HG03565 (cell line): ENCODE data around the gene PRPF40A.
"Not testable (repeated sequence)": the region's sequence is repeated elsewhere in the genome, so short reads cannot be mapped to it uniquely, and the experiment has no call there.

Source experiments
- ATAC-seq: cut with Tn5 transposase; IDR thresholded peaks from one replicate; pipeline ENCODE4 v1.9.1; 2021; ENCODE audit warnings: mild to moderate bottlenecking, moderate library complexity; ENCODE audit not compliant: unreplicated experiment

Gene PRPF40A

GRCh38 chr2:152717228-152718075 lies at the start of gene PRPF40A:
TSS of gene PRPF40A (minus strand) at chr2:152717461. CDS start at chr2:152717439, 22 bp downstream.
- ATAC-seq, result peak; percentile 74

- ATAC-seq, result no peak
Observed at GRCh38 chr2:152766928-152767327, 49.7 kb upstream of the PRPF40A start.

- ATAC-seq, result no peak
Observed at GRCh38 chr2:152763651-152764050, 46.4 kb upstream of the PRPF40A start.

- not testable (repeated sequence) for ATAC-seq
Observed at GRCh38 chr2:152763208-152763607, 45.9 kb upstream of the PRPF40A start.

- no peak for ATAC-seq
Observed at GRCh38 chr2:152762202-152762601, 44.9 kb upstream of the PRPF40A start.

- no peak for ATAC-seq
Observed at GRCh38 chr2:152761214-152761613, 44.0 kb upstream of the PRPF40A start.

GRCh38 chr2:152759290-152760072 lies 42.2 kb upstream of the PRPF40A start:
- no peak for ATAC-seq

GRCh38 chr2:152755029-152755428 lies 37.8 kb upstream of the PRPF40A start:
- ATAC-seq, result no peak

- not testable (repeated sequence) for ATAC-seq
Observed at GRCh38 chr2:152747751-152748150, 30.5 kb upstream of the PRPF40A start.

- peak; percentile 77 for ATAC-seq
Observed at GRCh38 chr2:152743002-152743401, 25.7 kb upstream of the PRPF40A start.

GRCh38 chr2:152740743-152741328 lies 23.6 kb upstream of the PRPF40A start:
- ATAC-seq, result peak; percentile 83

GRCh38 chr2:152739705-152740104 lies 22.4 kb upstream of the PRPF40A start:
- not testable (repeated sequence) for ATAC-seq

- ATAC-seq, result no peak
Observed at GRCh38 chr2:152738438-152738837, 21.2 kb upstream of the PRPF40A start.

GRCh38 chr2:152737509-152737908 lies 20.2 kb upstream of the PRPF40A start:
- ATAC-seq, result not testable (repeated sequence)

GRCh38 chr2:152730591-152731333 lies 13.5 kb upstream of the PRPF40A start:
- peak; percentile 61 for ATAC-seq

GRCh38 chr2:152729844-152730243 lies 12.6 kb upstream of the PRPF40A start:
- ATAC-seq, result no peak

GRCh38 chr2:152723918-152724317 lies 6.7 kb upstream of the PRPF40A start:
- no peak for ATAC-seq

- not testable (repeated sequence) for ATAC-seq
Observed at GRCh38 chr2:152722639-152723038, 5.4 kb upstream of the PRPF40A start.

- ATAC-seq, result no peak
Observed at GRCh38 chr2:152720794-152721193, 3.5 kb upstream of the PRPF40A start.

GRCh38 chr2:152718909-152719645 lies 1.8 kb upstream of the PRPF40A start:
- peak; percentile 18 for ATAC-seq
